Smooth muscle cell (in vitro differentiated cells): ENCODE data around the gene RASGEF1C. TPM values are rescaled to one million over a fixed set of nuclear protein-coding genes. Genes with fewer than 3 reads are reported as not detected.

Experiments
- DNase-seq: peaks from one replicate; lab custom pipeline; 2025; ENCODE audit not compliant: unreplicated experiment; lab: John Stamatoyannopoulos, UW
- H2AFZ ChIP-seq: fragments of 200-600 bp; sonication (generic); 2 replicates; pipeline ENCODE4 v1.6.0; 2016; ENCODE audit warnings: antibody characterized with exemption, low read depth, mild to moderate bottlenecking
- H3F3A ChIP-seq: fragments of 200-600 bp; sonication (generic); 2 replicates; pipeline ENCODE4 v1.6.0; 2017; ENCODE audit warnings: antibody characterized with exemption, low read depth
- H3K27ac ChIP-seq: fragments of 200-600 bp; sonication (generic); 2 replicates; pipeline ENCODE4 v1.5.1; 2016; ENCODE audit warnings: low read depth, mild to moderate bottlenecking
- H3K27me3 ChIP-seq: fragments of 200-600 bp; sonication (generic); 2 replicates; pipeline ENCODE4 v1.6.1; 2016; ENCODE audit warnings: low read depth, mild to moderate bottlenecking
- H3K36me3 ChIP-seq: fragments of 200-600 bp; sonication (generic); 2 replicates; pipeline ENCODE4 v1.5.1; 2016; ENCODE audit warnings: low read depth
- H3K4me1 ChIP-seq: fragments of 200-600 bp; sonication (generic); 2 replicates; pipeline ENCODE4 v1.5.1; 2016; ENCODE audit warnings: low read depth
- H3K4me2 ChIP-seq: fragments of 200-600 bp; sonication (generic); 2 replicates; pipeline ENCODE4 v1.6.0; 2016; ENCODE audit warnings: mild to moderate bottlenecking
- H3K4me3 ChIP-seq: fragments of 200-600 bp; sonication (generic); 2 replicates; pipeline ENCODE4 v1.5.1; 2016; ENCODE audit warnings: mild to moderate bottlenecking
- H3K79me2 ChIP-seq: fragments of 200-600 bp; sonication (generic); 2 replicates; pipeline ENCODE4 v1.6.0; 2016; ENCODE audit warnings: low read depth, mild to moderate bottlenecking
- H3K9ac ChIP-seq: fragments of 200-600 bp; sonication (generic); 2 replicates; pipeline ENCODE4 v1.6.0; 2016; ENCODE audit warnings: low read depth
- H3K9me3 ChIP-seq: fragments of 200-600 bp; sonication (generic); replicated peaks from 2 replicates; pipeline ENCODE4 v1.5.1; 2016; ENCODE audit warnings: low read depth
- H4K20me1 ChIP-seq: fragments of 200-600 bp; sonication (generic); 2 replicates; pipeline ENCODE4 v1.6.0; 2016; ENCODE audit warnings: low read depth
- WGBS: methylation state at CpG from one replicate; pipeline ENCODE4 v1.1.7; 2016; ENCODE audit warnings: low lambda C conversion rate; 5-methylcytosine and 5-hydroxymethylcytosine counted together
- polyA plus RNA-seq: library from polyadenylated mRNA; unstranded; fragments of >200 nt; fragmentation: Nextera tagmentation; extraction: Ambion mirVana; gene quantifications from 2 replicates; pipeline ENCODE4 v1.2.1, GENCODE V29; 2016
- total RNA-seq: library from RNA; depleted of rRNA; stranded (reverse); fragments of >200 nt; gene quantifications from 2 replicates; pipeline ENCODE4 v1.2.3, GENCODE V29; 2014
- TF ChIP-seq, protein P1 (sequence below): fragments of 200-600 bp; sonication (generic); IDR thresholded peaks from 2 replicates; pipeline ENCODE4 v1.5.1; 2017; ENCODE audit warnings: borderline replicate concordance, mild to moderate bottlenecking, antibody characterized with exemption; ENCODE audit not compliant: insufficient read depth, poor library complexity, severe bottlenecking

The RASGEF1C gene
- total and polyA plus RNA-seq, 2 experiments from 2014 or later, result 0.14 TPM; not detected in 1

DNA sequence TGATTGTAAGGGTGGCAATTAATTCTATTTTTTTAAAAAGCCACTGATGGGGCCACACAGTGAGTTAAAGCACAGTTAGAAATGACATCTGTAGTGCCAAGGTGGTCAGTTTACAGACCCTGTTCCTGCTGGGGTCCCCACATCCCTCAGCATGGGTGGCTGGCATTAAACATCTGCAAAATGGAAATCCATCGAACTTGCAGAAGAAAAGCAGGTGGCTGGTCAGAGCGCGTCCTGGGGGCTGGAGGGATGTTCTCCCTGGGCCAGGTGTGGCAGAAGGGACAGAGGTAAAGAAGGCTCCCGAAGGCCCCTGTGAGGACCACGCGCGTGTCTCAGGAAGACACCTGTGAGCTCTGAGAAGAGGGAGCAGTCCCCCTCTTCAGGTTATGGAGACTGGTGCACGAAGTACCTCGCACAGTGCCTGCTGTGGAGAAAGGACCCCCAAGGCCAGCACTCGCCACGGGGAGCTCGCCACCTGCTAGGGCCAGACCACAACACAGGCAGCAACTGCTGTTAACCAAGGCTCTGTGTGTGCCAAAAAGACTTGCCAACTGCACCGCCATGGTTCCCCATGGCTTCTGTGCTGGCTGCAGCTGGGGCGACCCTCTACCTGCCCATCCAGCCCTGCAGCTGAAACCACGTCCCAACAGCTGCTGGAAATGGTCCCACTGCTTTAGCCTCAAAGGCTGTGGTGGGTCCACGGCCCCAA lies 65.2 kb downstream of the RASGEF1C start:
- H3K36me3 ChIP-seq, result no peaks in the 10 kb centered on the region
- H3K9me3 ChIP-seq, result peaks cover 2% of the 10 kb centered on the region
- H3K9ac ChIP-seq, result no peak overlapping the region
- no peaks in the 10 kb centered on the region for H3K27me3 ChIP-seq
- H2AFZ ChIP-seq, result no peak overlapping the region
- no peaks in the 10 kb centered on the region for H3F3A ChIP-seq
- H3K4me1 ChIP-seq, result no peaks in the 10 kb centered on the region
- no peak for DNase-seq
- WGBS, result 90% methylated on average over 16 of the region's 16 CpGs
- no peaks in the 10 kb centered on the region for H4K20me1 ChIP-seq
- no peak overlapping the region for H3K4me3 ChIP-seq
- no peak overlapping the region for H3K27ac ChIP-seq
- no peaks in the 10 kb centered on the region for H3K79me2 ChIP-seq
- TF ChIP-seq, protein P1, sequence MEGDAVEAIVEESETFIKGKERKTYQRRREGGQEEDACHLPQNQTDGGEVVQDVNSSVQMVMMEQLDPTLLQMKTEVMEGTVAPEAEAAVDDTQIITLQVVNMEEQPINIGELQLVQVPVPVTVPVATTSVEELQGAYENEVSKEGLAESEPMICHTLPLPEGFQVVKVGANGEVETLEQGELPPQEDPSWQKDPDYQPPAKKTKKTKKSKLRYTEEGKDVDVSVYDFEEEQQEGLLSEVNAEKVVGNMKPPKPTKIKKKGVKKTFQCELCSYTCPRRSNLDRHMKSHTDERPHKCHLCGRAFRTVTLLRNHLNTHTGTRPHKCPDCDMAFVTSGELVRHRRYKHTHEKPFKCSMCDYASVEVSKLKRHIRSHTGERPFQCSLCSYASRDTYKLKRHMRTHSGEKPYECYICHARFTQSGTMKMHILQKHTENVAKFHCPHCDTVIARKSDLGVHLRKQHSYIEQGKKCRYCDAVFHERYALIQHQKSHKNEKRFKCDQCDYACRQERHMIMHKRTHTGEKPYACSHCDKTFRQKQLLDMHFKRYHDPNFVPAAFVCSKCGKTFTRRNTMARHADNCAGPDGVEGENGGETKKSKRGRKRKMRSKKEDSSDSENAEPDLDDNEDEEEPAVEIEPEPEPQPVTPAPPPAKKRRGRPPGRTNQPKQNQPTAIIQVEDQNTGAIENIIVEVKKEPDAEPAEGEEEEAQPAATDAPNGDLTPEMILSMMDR, result no peak
- no peak overlapping the region for H3K4me2 ChIP-seq

DNA sequence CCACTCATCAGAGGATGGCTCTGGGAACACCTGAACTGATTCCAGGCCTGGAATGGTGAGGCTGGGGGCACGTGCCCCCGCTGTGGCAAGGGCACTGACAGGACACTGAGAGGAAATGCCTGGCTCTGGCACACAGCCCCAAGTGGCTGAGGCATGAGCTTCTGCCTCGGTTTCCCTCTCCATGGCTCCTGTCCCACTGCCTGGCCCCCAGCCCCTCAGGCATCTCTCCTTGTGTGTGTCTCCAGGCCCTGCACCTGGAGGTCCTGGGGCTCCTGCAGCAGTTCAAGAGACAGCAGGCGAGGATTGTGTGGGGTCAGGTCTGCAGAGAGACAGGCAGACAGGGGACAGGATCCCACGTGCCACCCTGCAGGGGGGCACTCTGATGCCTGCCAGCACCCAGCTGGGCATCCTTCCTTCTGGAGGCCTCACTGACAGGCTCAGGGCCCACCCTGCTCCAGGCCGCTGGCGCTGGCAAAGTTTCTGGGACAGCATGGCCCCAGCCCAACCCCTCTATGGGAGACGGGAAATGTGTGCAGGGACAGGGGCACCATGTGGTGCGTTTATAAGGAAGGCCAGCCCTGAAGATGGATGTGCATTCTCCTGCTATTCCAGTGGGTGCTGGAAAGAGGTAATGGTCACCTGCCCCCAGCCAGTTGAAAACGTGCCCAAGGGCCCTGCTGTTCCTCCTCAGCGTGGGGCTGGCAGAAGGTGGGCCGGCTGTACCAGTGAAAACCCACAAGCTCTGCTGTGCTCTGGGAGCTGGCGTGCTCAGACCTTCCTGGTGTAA lies 66.0 kb downstream of the RASGEF1C start:
- no peaks in the 10 kb centered on the region for H3K4me1 ChIP-seq
- no peaks in the 10 kb centered on the region for H4K20me1 ChIP-seq

DNA sequence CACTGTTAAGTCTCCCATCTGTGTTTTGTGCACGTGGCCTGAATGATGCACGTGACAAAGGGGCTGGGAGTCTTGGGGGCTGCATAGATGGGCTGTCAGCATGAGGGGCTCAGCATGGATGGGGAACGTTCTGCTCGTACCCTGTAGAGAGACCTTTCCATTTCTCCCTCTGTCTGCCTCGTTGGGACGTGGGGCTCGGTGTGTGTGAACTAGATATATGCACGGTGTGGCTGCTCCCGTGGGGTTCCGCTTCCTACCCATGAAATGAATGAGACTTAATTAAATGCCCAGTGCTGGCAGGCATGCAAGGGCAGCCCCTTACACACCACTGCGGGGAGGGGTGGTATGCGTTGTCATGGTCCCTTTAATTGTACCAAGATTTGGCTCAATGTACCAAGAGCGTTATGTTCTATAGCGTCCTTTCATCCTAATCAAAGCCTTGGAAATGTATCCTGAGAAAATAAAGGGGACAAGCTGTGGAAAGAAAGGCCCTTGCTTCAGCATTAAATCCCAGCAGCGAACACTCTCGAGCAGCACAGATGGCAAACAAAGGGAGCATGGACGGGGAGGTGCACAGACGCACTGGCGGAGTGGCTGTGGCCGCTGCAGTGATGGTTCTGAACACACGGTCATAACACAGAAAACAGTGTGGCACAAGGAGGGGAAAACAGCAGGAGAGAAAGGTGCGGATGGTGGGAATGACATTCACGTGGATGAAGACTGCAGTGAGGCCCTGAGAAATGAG lies 66.8 kb downstream of the RASGEF1C start:
- Histone ChIP-seq H3K4me1 (no peaks in the 10 kb centered on the region), H3K36me3 (no peaks in the 10 kb centered on the region), H3F3A (no peaks in the 10 kb centered on the region), H3K9ac (no peak overlapping the region), H2AFZ (no peak overlapping the region), H3K79me2 (no peaks in the 10 kb centered on the region), H3K27ac (no peak overlapping the region), H3K9me3 (peaks cover 2% of the 10 kb centered on the region), H3K4me2 (no peak overlapping the region), H3K4me3 (no peak overlapping the region), H3K27me3 (no peaks in the 10 kb centered on the region), H4K20me1 (no peaks in the 10 kb centered on the region)
- TF ChIP-seq, protein P1, result no peak
- no peak for DNase-seq
- 91% methylated on average over 23 of the region's 23 CpGs for WGBS

More for the DNA sequence above, 66.0 kb downstream of the RASGEF1C start:
- Histone ChIP-seq H3K36me3 (no peaks in the 10 kb centered on the region), H3K9ac (no peak overlapping the region), H3K27ac (no peak overlapping the region), H2AFZ (no peak overlapping the region), H3K4me3 (no peak overlapping the region), H3K4me2 (no peak overlapping the region), H3K27me3 (no peaks in the 10 kb centered on the region), H3K9me3 (peaks cover 2% of the 10 kb centered on the region), H3K79me2 (no peaks in the 10 kb centered on the region), H3F3A (no peaks in the 10 kb centered on the region)
- WGBS, result 87% methylated on average over 13 of the region's 13 CpGs
- no peak for DNase-seq
- TF ChIP-seq, protein P1, result no peak
